Measurements from ENCODE around the gene SNRPD1. TPM values are rescaled to one million over a fixed set of nuclear protein-coding genes. Genes with fewer than 3 reads are reported as not detected.

Gene SNRPD1
- total and polyA plus RNA-seq, 2 of the 8 experiments (the other 6 are each of a cell fraction or from before 2014, with no cell fraction given): 59.6 to 180 TPM

- no peak for TF ChIP-seq CHD7 (IDR thresholded peaks at IDR 0.05; ENCODE audit: insufficient replicate concordance, low read length)
Observed at GRCh38 chr18:21678859-21679258, 66.7 kb downstream of the SNRPD1 start (continued).

All from H1 (cell line).